ENCODE data around the gene SPIRE2. TPM values are rescaled to one million over a fixed set of nuclear protein-coding genes. Genes with fewer than 3 reads are reported as not detected.

Gene SPIRE2
- polyA plus RNA-seq, 1 donor from 2014 or later, result 45.0 TPM

DNA sequence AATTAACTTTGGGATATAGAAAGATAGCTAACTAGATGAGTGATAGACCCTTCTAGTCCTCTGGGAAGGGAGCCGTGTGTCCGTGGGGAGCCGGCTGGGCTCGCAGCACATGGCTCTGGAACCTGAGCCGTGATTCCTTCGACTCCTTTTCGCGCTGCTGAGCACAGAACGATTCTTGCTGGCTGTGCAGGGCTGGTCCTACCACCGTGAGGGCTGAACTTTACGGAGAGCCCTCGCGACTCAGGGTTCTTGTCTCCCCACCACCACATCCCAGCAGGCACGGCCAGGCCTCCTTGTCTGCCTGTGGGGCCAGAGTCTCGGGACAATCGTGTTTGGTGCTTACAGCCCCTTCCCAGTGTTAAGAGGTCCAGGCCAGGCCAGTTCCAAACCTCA lies 31.3 kb downstream of the SPIRE2 start (continued):
- TF ChIP-seq EZH2 (IDR thresholded peaks at IDR 0.05; ENCODE audit: borderline replicate concordance, insufficient read depth, low read length, poor library complexity, severe bottlenecking) (no peak), TAF1 (IDR thresholded peaks at IDR 0.05; ENCODE audit: low read depth) (no peak), MXI1 (conservative IDR thresholded peaks at IDR 0.05; ENCODE audit: poor library complexity, severe bottlenecking) (no peak)

- no peaks in the 10 kb centered on the region for H3K79me2 ChIP-seq (replicated peaks; ENCODE audit: insufficient read depth, low read length)
- no peaks in the 10 kb centered on the region for H3K9me2 ChIP-seq (ENCODE audit: insufficient read depth, low read length)
- no peaks in the 10 kb centered on the region for H3F3A ChIP-seq (ENCODE audit: insufficient read depth, low read length, poor library complexity, severe bottlenecking)
- H4K20me1 ChIP-seq (ENCODE audit: insufficient read depth), result no peaks in the 10 kb centered on the region
- TF ChIP-seq TAF1 (IDR thresholded peaks at IDR 0.05; ENCODE audit: low read depth), result no peak
- TF ChIP-seq SMC3 (conservative IDR thresholded peaks at IDR 0.05; ENCODE audit: poor library complexity), result peak; percentile 72
- peak; percentile 82 for TF ChIP-seq RAD21 (conservative IDR thresholded peaks at IDR 0.05)
- no peak for TF ChIP-seq MXI1 (conservative IDR thresholded peaks at IDR 0.05; ENCODE audit: poor library complexity, severe bottlenecking)
- no peak for TF ChIP-seq POLR2AphosphoS5 (IDR thresholded peaks at IDR 0.05)
- no peak for TF ChIP-seq EP300 (conservative IDR thresholded peaks at IDR 0.05; ENCODE audit: poor library complexity, severe bottlenecking)
- TF ChIP-seq EZH2 (IDR thresholded peaks at IDR 0.05; ENCODE audit: borderline replicate concordance, insufficient read depth, low read length, poor library complexity, severe bottlenecking), result no peak
- TF ChIP-seq, protein P1, sequence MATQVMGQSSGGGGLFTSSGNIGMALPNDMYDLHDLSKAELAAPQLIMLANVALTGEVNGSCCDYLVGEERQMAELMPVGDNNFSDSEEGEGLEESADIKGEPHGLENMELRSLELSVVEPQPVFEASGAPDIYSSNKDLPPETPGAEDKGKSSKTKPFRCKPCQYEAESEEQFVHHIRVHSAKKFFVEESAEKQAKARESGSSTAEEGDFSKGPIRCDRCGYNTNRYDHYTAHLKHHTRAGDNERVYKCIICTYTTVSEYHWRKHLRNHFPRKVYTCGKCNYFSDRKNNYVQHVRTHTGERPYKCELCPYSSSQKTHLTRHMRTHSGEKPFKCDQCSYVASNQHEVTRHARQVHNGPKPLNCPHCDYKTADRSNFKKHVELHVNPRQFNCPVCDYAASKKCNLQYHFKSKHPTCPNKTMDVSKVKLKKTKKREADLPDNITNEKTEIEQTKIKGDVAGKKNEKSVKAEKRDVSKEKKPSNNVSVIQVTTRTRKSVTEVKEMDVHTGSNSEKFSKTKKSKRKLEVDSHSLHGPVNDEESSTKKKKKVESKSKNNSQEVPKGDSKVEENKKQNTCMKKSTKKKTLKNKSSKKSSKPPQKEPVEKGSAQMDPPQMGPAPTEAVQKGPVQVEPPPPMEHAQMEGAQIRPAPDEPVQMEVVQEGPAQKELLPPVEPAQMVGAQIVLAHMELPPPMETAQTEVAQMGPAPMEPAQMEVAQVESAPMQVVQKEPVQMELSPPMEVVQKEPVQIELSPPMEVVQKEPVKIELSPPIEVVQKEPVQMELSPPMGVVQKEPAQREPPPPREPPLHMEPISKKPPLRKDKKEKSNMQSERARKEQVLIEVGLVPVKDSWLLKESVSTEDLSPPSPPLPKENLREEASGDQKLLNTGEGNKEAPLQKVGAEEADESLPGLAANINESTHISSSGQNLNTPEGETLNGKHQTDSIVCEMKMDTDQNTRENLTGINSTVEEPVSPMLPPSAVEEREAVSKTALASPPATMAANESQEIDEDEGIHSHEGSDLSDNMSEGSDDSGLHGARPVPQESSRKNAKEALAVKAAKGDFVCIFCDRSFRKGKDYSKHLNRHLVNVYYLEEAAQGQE (IDR thresholded peaks at IDR 0.05; ENCODE audit: borderline replicate concordance), result no peak
- TF ChIP-seq CTCF (IDR thresholded peaks at IDR 0.05; ENCODE audit: poor library complexity, severe bottlenecking), result peak; percentile 85
- H3K9ac ChIP-seq (ENCODE audit: low read length), result no peak overlapping the region
- H3K36me3 ChIP-seq (ENCODE audit: insufficient read depth, low read length), result peaks cover 13% of the 10 kb centered on the region
- no peak overlapping the region for H2AFZ ChIP-seq (ENCODE audit: low read depth, low read length)
- no peaks in the 10 kb centered on the region for H3K9me3 ChIP-seq (ENCODE audit: low read length)
- H3K4me3 ChIP-seq (ENCODE audit: low read length), result no peak overlapping the region
- H3K27me3 ChIP-seq (ENCODE audit: insufficient read depth, low read depth, low read length), result no peaks in the 10 kb centered on the region
- H3K4me2 ChIP-seq (ENCODE audit: low read length), result no peak overlapping the region
- no peak overlapping the region for H3K27ac ChIP-seq (ENCODE audit: low read length)
These were observed 32.6 kb downstream of the SPIRE2 start for GRCh38 chr16:89860747-89861304.

DNA sequence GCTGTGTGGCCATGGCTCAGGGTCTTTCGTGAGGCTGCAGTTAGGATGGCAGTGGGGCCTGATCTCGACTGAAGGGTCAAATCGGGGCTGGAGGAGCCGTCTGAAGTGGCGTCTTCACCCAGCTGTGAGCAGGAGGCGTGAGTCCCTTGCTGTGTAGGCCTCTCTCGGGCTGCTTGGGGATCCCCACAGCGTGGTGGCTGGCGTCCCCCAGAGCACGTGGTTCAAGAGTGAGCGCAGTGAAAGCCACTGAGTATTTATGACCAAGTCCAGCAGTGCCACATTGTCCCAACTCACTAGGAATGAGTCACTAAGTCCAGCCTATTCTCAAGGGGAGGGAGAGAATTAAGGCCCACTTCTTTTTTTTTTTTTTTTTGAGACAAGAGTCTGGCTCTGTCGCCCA lies 33.4 kb downstream of the SPIRE2 start:
- Histone ChIP-seq H3K9me3 (ENCODE audit: low read length) (no peaks in the 10 kb centered on the region), H3K27ac (ENCODE audit: low read length) (no peak overlapping the region), H3K9me2 (ENCODE audit: insufficient read depth, low read length) (no peaks in the 10 kb centered on the region), H3K4me3 (ENCODE audit: low read length) (no peak overlapping the region), H3F3A (ENCODE audit: insufficient read depth, low read length, poor library complexity, severe bottlenecking) (no peaks in the 10 kb centered on the region), H2AFZ (ENCODE audit: low read depth, low read length) (no peak overlapping the region), H3K27me3 (ENCODE audit: insufficient read depth, low read depth, low read length) (no peaks in the 10 kb centered on the region), H3K9ac (ENCODE audit: low read length) (no peak overlapping the region), H3K36me3 (ENCODE audit: insufficient read depth, low read length) (peaks cover 13% of the 10 kb centered on the region), H3K4me2 (ENCODE audit: low read length) (no peak overlapping the region), H3K79me2 (replicated peaks; ENCODE audit: insufficient read depth, low read length) (no peaks in the 10 kb centered on the region), H4K20me1 (ENCODE audit: insufficient read depth) (no peaks in the 10 kb centered on the region)
- TF ChIP-seq POLR2AphosphoS5 (IDR thresholded peaks at IDR 0.05) (no peak), SMC3 (conservative IDR thresholded peaks at IDR 0.05; ENCODE audit: poor library complexity) (no peak), MXI1 (conservative IDR thresholded peaks at IDR 0.05; ENCODE audit: poor library complexity, severe bottlenecking) (no peak), CTCF (IDR thresholded peaks at IDR 0.05; ENCODE audit: poor library complexity, severe bottlenecking) (no peak), RAD21 (conservative IDR thresholded peaks at IDR 0.05) (no peak), TAF1 (IDR thresholded peaks at IDR 0.05; ENCODE audit: low read depth) (no peak), EZH2 (IDR thresholded peaks at IDR 0.05; ENCODE audit: borderline replicate concordance, insufficient read depth, low read length, poor library complexity, severe bottlenecking) (no peak), EP300 (conservative IDR thresholded peaks at IDR 0.05; ENCODE audit: poor library complexity, severe bottlenecking) (no peak)
- TF ChIP-seq, protein P1 (IDR thresholded peaks at IDR 0.05; ENCODE audit: borderline replicate concordance), result no peak
